ENCODE measurements around the gene KLHL40.

The KLHL40 gene

DNA sequence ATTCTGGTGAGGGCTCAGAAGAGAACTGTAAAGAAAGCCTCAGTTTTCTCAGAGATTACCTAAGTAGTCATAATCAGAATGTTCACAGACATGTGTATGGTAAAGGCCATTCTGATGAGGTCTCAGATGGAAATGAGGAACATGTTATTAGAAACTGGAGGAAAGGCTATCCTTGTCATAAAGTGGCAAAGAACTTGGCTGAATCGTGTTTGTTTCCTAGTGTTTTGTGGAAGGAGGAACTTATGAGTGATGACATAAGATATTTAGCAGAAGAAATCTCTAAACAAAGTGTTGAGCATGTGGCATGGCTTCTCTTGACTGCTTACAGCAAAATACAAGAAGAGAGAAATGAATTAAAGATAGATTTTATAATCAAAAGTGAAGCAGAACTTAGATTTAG is 12.8 kb upstream of the KLHL40 start:
- DNase-seq, result no peak

DNA sequence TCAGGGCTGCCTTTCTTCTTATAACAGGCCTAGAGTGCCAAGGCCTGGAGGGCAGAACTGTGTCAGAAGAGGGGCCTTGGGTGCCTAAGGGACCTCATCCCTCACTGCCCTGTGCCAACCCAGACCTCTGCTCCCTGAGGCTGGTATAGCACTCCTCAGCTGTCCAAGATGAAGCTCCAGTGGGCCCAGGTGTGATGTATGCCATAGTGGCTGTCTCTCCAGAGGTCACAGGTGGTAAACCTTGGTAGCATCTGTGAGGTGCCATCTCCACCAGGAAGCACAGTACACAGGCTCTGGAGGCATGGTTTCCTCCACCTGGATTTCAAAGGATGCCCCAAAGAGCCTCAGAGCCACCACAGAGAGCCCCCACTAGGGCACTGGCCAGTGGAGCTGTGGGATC is 12.3 kb upstream of the KLHL40 start:
- DNase-seq, result no peak

DNA sequence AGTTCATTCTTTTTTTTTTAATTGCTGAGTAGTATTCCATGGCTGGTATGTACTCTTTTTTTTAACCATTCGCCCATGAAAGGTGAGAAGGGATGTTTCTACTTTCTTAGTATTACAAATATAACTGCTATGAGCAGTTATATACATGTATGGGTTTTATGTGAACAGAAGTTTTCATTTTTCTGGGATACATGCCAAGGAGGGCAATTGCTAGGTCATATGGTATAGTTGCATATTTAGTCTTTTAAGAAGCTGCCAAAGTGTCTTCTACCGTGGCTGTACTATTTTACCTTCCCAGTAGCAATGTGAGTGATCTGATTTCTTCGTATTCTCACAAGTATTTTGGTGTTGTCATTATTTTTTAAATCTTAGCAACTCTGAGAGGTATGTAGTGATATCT is 11.2 kb upstream of the KLHL40 start:
- DNase-seq, result no peak

- no peak for DNase-seq
These were observed 9.4 kb upstream of the KLHL40 start for GRCh38 chr3:42675909-42676308.

GRCh38 chr3:42678447-42678846 is 6.9 kb upstream of the KLHL40 start:
- DNase-seq, result no peak

DNA sequence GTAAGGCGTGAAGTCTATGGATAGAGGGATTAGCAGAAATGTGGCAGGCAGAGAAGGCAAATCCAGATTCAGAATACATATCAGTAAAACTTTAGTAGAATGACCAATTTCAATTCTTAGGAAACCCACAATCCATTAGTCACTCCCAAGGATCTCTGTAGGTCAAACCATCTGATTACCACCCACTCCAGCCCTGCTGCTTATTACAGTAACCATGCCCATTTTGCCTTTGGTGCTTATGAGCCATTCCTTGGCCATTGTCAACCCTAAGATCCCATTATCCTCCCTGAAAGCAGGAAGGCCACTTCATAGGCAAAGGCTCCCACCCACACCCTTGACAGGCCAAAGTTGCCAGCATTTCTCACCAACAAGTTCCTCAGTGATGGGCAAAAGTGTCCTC is 5.1 kb upstream of the KLHL40 start:
- DNase-seq, result no peak

DNA sequence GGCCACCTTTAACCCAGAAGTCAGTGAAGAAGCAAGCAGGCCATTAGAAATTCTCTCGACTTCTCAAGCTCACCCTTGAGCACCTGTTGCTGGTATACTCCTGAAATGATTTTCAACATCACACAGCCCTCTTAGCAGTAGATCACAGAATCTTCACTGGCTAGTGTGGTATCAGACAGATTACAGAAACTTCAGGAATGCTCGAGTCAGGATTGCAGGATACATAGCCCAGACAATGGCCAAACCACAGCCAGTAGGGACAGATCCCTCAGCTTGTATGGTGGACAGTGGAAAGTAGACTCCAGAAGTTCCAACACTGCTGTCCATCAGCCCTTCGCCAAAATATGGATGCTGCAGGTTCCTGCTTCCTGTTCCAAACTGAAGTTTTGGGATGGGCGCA is 4.5 kb upstream of the KLHL40 start:
- DNase-seq, result no peak

DNA sequence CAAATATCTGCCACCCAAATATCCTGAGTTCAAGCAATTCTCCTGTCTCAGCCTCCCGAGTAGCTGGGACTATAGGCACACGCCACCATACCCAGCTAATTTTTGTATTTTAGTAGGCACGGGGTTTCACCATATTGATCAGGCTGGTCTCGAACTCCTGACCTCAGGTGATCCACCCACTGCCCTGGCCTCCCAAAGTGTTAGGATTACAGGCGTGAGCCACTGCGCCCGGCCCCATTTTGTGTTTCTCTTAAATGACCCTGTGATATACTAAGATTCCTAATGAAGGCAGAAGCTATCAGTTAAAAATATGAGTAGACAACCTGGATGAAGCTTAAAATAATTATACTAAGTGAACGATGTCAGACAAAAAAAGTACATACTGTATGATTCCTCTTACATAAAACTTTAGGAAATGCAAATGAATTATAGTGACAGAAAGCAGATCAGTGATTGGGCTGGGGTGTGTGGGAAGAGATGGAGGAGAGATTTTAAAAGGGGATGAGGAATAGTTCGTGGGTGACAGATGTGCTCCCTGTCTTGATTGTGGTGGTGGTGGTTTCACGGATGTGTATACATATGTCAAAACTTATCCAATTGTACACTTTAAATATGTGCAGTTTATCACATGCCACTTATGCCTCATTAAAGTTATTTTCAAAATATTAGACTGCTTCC is 3.8 kb upstream of the KLHL40 start:
- DNase-seq, result no peak

DNA sequence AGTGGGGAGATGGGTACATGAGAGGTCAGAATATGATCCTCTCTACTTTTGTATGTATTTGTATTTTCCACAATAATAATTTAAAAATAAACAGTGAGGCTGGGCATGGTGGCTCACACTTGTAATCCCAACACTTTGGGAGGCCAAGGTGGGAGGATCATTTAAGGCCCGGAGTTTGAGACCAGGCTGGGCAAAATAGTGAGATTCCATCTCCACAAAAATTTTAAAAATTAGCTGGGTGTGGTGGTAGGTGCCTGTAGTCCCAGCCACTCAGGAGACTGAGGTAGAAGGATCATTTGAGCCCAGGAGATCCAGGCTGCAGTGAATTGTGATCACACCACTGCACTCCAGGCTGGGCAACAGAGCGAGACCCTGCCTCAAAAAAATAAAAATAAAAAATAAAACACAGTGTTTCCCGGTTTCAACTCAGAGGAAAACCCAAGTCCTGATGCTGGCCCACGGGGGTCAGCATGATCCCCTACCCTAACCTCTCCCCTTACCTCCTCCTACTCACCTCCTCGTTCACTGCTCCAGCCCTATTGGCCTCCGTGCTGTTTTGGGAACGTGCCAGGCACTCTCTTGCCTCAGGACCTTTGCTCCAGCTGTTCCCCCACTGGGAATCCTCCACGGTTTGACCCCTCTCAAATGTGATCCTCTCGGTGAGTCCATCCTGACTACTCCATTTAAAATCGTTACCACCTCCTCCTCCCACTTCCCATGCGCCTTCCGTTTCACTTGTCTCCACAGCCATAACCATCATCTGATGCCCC is 2.9 kb upstream of the KLHL40 start:
- DNase-seq, result no peak

- no peak for DNase-seq
These were observed 1.3 kb upstream of the KLHL40 start for GRCh38 chr3:42683875-42684598.

DNA sequence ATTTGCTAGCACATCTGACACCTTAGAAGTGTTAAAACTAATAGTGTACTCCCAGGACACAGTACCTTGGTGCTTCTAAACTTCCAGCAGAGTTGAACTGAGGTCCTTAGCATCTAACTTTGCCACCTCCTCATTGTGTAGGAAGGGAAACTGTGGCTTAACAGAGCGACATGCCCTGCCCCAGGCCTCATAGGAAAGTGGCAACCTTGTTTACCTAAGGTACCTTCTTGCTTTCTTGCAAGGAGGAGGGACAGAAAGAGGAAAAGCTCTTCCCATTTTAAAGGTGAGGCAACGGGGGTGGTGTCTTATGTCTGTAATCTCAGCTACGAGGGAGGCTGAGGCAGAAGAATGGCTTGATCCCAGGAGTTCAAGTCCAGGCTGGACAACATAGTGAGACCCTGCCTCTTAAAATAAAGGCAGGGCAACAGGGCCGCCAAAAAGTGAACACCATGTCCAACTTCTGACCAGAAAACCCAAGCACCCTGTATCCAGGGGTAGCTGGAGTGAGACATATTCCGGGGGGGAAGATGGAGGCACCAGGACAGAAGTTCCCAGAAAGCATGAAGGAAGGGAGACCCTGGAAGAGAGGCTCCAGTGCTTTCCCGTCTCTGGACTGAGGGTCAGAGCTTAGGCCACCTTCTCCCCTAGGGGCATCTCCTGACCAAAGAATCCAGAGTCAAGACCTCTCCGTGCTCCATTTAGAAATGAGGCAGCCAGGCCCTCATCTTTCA is 540 bp upstream of the KLHL40 start:
- no peak for DNase-seq

DNA sequence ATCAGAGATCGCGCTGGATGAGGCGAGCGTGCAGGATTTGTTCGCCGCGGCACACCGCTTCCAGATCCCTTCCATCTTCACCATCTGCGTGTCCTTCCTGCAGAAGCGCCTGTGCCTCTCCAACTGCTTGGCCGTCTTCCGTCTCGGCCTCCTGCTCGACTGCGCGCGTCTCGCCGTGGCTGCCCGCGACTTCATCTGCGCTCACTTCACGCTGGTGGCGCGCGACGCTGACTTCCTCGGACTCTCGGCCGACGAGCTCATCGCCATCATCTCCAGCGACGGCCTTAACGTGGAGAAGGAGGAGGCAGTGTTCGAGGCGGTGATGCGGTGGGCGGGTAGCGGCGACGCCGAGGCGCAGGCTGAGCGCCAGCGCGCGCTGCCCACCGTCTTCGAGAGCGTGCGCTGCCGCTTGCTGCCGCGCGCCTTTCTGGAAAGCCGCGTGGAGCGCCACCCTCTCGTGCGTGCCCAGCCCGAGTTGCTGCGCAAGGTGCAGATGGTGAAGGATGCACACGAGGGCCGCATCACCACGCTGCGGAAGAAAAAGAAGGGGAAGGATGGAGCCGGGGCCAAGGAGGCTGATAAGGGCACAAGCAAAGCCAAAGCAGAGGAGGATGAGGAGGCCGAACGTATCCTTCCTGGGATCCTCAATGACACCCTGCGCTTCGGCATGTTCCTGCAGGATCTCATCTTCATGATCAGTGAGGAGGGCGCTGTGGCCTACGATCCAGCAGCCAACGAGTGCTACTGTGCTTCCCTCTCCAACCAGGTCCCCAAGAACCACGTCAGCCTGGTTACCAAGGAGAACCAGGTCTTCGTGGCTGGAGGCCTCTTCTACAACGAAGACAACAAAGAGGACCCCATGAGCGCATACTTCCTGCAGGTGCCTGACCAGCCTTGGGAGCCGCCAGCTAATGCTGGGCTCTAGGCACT is 819 bp downstream of the KLHL40 start:
- DNase-seq, result no peak

DNA sequence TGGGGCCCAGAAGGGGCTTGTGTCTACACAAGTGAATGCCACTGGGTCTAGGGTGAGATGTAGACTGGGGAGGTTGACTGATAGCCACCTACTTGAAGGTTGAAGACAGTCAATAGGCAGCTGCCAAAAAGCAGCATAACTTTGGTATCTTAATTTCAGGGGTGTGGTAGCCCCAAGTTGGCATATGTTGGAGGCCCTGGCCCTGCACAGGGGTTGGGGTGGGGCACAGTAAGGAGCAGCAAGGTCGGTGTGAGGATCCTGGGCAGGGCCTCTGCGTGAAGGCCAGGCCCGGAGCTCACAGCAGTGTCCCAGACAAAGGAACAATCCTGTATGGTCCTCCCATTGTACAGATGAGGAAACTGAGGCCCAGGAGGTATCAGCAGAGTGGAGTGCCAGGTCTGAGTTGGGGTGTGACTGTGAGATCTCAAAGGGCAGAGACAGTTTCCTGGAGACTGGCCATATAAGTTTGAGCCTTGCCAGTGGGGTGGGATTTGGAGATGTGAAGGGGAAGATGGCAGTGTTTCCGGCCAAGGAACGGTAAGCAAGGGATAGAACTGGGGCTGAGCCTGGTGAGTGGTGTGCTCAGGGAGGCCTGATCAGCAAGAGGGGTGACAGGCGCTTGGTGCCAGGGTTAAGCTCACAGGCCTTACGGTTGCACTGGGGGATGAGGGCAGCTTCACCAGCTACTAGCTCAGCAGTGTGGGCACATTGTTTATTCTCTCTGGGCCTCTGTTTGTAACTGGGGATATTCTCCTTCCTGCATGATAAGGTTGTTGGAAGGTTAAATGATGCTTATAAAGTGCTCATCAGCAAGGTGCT is 1.7 kb downstream of the KLHL40 start:
- DNase-seq, result no peak

DNA sequence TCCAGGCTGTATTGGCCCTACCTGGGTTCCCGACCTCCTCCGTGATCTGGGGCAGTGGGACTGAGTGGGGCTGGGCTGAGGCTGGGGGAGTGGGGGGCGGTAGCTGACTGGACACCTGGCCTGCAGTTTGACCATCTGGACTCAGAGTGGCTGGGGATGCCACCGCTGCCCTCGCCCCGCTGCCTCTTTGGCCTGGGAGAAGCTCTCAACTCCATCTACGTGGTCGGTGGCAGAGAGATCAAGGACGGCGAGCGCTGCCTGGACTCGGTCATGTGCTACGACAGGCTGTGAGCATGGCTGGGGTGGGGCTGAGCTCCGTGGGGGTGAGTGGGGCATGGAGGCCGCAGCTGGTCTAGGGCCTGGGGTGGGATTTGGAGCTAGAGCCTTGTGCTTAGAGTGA is 2.7 kb downstream of the KLHL40 start:
- DNase-seq, result no peak

DNA sequence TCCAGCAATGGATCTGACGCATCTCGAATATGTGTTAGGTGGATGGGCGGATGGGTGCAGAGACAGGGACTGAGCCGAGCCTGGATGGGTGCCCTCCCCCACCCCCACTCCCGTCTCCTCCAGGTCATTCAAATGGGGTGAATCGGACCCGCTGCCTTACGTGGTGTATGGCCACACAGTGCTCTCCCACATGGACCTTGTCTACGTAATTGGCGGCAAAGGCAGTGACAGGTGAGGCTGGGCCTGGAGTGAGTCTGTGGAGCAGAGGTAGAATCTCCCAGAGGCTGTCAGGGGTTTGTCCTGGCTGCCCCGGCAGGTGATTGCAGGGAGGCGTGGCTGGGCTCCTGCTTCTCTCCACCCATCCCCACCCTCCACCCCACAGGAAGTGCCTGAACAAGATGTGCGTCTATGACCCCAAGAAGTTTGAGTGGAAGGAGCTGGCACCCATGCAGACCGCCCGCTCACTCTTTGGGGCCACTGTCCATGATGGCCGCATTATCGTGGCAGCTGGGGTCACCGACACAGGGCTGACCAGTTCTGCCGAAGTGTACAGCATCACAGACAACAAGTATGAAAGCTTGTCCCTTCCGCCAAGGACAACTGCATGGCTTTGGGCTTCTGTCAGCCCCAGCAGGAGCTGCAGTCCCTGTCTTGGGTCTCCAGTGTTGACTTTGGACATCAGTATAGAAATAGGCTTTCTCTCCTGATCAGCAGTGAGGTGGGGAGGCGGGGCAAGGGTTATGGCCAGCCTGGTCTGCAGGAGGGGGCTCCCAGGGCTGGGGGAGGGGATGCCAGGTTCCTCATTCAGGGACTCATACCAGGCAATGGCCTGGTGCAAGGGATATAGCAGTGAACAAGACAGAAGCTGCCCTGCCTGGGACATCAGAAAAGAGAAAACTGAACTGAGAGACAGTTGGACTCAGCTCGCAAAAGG is 3.4 kb downstream of the KLHL40 start:
- DNase-seq, result no peak

GRCh38 chr3:42689421-42690014 is 4.2 kb downstream of the KLHL40 start:
- DNase-seq, result no peak

DNA sequence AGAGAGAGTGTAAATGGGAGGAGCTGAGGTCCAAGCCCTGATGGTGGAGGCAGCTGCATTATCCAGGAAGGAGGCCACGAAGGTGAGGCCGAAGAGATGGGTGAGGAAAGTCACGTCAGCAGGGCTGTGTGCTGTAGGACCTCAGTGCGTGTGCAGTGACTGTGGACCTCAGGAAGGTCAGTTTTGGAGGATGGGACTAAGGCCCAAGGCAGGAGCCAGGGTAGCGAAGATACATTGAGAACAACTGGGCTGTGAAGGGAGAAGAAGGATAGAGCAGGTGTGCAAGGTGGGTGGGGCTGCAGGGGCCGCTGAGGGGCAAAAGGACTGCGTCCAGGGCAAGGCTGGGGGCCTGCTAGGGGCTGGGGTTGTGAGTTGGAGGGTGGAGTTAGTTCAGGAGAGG is 4.9 kb downstream of the KLHL40 start:
- no peak for DNase-seq

GRCh38 chr3:42690766-42691680 is 5.7 kb downstream of the KLHL40 start:
- DNase-seq, result no peak
